ENCODE results near the gene THBD.

THBD gene

GRCh38 chr20:23023621-23024177, 25.8 kb downstream of the THBD start:
- Histone ChIP-seq H4K20me1 (ENCODE audit: insufficient read depth, low read length) (no peaks in the 10 kb centered on the region), H3K9me3 (replicated peaks; ENCODE audit: insufficient read depth, low read length) (no peaks in the 10 kb centered on the region), H3K4me2 (ENCODE audit: low read depth, low read length) (no peak overlapping the region), H3K27me3 (replicated peaks; ENCODE audit: insufficient read depth, low read length) (no peaks in the 10 kb centered on the region), H3K9me2 (replicated peaks; ENCODE audit: insufficient read depth, low read length) (no peaks in the 10 kb centered on the region), H3K36me3 (replicated peaks; ENCODE audit: insufficient read depth, low read length) (no peaks in the 10 kb centered on the region), H3K4me3 (ENCODE audit: low read length) (no peak overlapping the region), H2AFZ (ENCODE audit: low read length) (no peak overlapping the region; the same call in 1 of the 2 replicates), H3K27ac (ENCODE audit: low read length) (no peak overlapping the region), H3K9ac (ENCODE audit: low read length) (no peak overlapping the region), H3K4me1 (ENCODE audit: low read length) (no peaks in the 10 kb centered on the region), H3F3A (ENCODE audit: insufficient read depth, low read length) (no peaks in the 10 kb centered on the region), H3K79me2 (ENCODE audit: low read length) (no peaks in the 10 kb centered on the region)
- DNase-seq = no peak
- no peak for TF ChIP-seq EZH2 (optimal IDR thresholded peaks at IDR 0.05; ENCODE audit: low read depth, low read length)

- Histone ChIP-seq H3K9me2 (replicated peaks; ENCODE audit: insufficient read depth, low read length) (no peaks in the 10 kb centered on the region), H3F3A (ENCODE audit: insufficient read depth, low read length) (no peaks in the 10 kb centered on the region), H3K4me1 (ENCODE audit: low read length) (no peaks in the 10 kb centered on the region), H3K4me3 (ENCODE audit: low read length) (no peak overlapping the region), H3K4me2 (ENCODE audit: low read depth, low read length) (no peak overlapping the region), H3K27me3 (replicated peaks; ENCODE audit: insufficient read depth, low read length) (no peaks in the 10 kb centered on the region), H4K20me1 (ENCODE audit: insufficient read depth, low read length) (no peaks in the 10 kb centered on the region), H2AFZ (ENCODE audit: low read length) (no peak overlapping the region), H3K27ac (ENCODE audit: low read length) (no peak overlapping the region), H3K9ac (ENCODE audit: low read length) (no peak overlapping the region), H3K79me2 (ENCODE audit: low read length) (no peaks in the 10 kb centered on the region), H3K9me3 (replicated peaks; ENCODE audit: insufficient read depth, low read length) (no peaks in the 10 kb centered on the region), H3K36me3 (replicated peaks; ENCODE audit: insufficient read depth, low read length) (no peaks in the 10 kb centered on the region)
- TF ChIP-seq EZH2 (optimal IDR thresholded peaks at IDR 0.05; ENCODE audit: low read depth, low read length) (no peak), CTCF (IDR thresholded peaks at IDR 0.05; ENCODE audit: low read length) (no peak), EZH2phosphoT487 (IDR thresholded peaks at IDR 0.05; ENCODE audit: low read length) (no peak)
- no peak for DNase-seq
Observed at GRCh38 chr20:23022849-23023248, 26.6 kb downstream of the THBD start.

- Histone ChIP-seq H3K4me3 (ENCODE audit: low read length) (no peak overlapping the region), H3K9me3 (replicated peaks; ENCODE audit: insufficient read depth, low read length) (no peaks in the 10 kb centered on the region), H3K27ac (ENCODE audit: low read length) (no peak overlapping the region), H3K36me3 (replicated peaks; ENCODE audit: insufficient read depth, low read length) (no peaks in the 10 kb centered on the region), H3K4me2 (ENCODE audit: low read depth, low read length) (no peak overlapping the region), H3K79me2 (ENCODE audit: low read length) (no peaks in the 10 kb centered on the region), H4K20me1 (ENCODE audit: insufficient read depth, low read length) (no peaks in the 10 kb centered on the region), H3K9ac (ENCODE audit: low read length) (no peak overlapping the region), H2AFZ (ENCODE audit: low read length) (no peak overlapping the region), H3K9me2 (replicated peaks; ENCODE audit: insufficient read depth, low read length) (no peaks in the 10 kb centered on the region), H3K4me1 (ENCODE audit: low read length) (no peaks in the 10 kb centered on the region), H3K27me3 (replicated peaks; ENCODE audit: insufficient read depth, low read length) (no peaks in the 10 kb centered on the region), H3F3A (ENCODE audit: insufficient read depth, low read length) (no peaks in the 10 kb centered on the region)
- TF ChIP-seq CTCF (IDR thresholded peaks at IDR 0.05; ENCODE audit: low read length) = no peak
- no peak for TF ChIP-seq EZH2phosphoT487 (IDR thresholded peaks at IDR 0.05; ENCODE audit: low read length)
- TF ChIP-seq EZH2 (optimal IDR thresholded peaks at IDR 0.05; ENCODE audit: low read depth, low read length) = no peak
- no peak for DNase-seq
Observed at GRCh38 chr20:23021951-23022350, 27.5 kb downstream of the THBD start.

- no peak for DNase-seq
- H3K4me3 ChIP-seq (ENCODE audit: low read length) = no peak overlapping the region
- H3K9ac ChIP-seq (ENCODE audit: low read length) = no peak overlapping the region
- no peaks in the 10 kb centered on the region for H3K9me2 ChIP-seq (replicated peaks; ENCODE audit: insufficient read depth, low read length)
- no peaks in the 10 kb centered on the region for H3K4me1 ChIP-seq (ENCODE audit: low read length)
- no peaks in the 10 kb centered on the region for H3K27me3 ChIP-seq (replicated peaks; ENCODE audit: insufficient read depth, low read length)
- no peaks in the 10 kb centered on the region for H3K36me3 ChIP-seq (replicated peaks; ENCODE audit: insufficient read depth, low read length)
- no peaks in the 10 kb centered on the region for H4K20me1 ChIP-seq (ENCODE audit: insufficient read depth, low read length)
- H3K79me2 ChIP-seq (ENCODE audit: low read length) = no peaks in the 10 kb centered on the region
- TF ChIP-seq EZH2phosphoT487 (IDR thresholded peaks at IDR 0.05; ENCODE audit: low read length) (no peak), CTCF (IDR thresholded peaks at IDR 0.05; ENCODE audit: low read length) (no peak)
- H3K4me2 ChIP-seq (ENCODE audit: low read depth, low read length) = no peak overlapping the region
- no peak overlapping the region for H3K27ac ChIP-seq (ENCODE audit: low read length)
- no peak overlapping the region for H2AFZ ChIP-seq (ENCODE audit: low read length)
- no peaks in the 10 kb centered on the region for H3K9me3 ChIP-seq (replicated peaks; ENCODE audit: insufficient read depth, low read length)
- no peaks in the 10 kb centered on the region for H3F3A ChIP-seq (ENCODE audit: insufficient read depth, low read length)
Observed at GRCh38 chr20:23021541-23021940, 27.9 kb downstream of the THBD start.
